ENCODE results near the gene DLG5.

DLG5 gene

DNA sequence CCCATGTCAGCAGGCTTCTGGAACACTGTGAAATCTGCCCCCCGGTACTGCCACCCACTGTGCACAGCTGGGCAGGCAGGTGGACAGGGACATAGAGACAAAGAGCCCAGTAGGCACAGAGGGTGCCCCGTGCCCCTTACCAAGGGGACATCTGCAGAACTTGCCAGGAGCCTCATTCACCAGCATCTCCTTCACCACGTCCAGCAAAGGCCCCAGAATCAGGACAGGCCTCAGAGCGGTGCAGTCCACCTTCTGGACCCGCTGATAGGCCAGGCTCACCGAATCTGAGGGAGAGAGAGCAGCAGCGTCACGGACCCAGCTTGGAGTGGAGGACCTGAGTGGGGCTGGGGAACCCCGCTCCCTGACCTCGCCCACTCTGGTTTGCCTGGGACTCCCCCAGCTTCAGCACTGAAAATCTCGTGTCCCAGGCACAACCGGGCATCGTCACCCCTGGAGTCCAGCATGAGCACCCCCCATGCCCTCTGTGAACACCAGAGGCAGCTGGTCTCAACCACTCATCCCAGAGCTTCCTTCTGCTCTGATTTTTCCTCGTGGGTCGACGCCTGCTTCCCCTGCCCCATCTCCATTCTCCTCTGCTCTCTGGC lies 130.1 kb downstream of the DLG5 start:
- peaks cover 2% of the 10 kb centered on the region; the same call in 1 of the 2 replicates for H4K20me1 ChIP-seq (ENCODE audit: insufficient read depth, low read length)
- no peaks in the 10 kb centered on the region for H3K4me1 ChIP-seq (ENCODE audit: insufficient read depth, low read length)
- no peak overlapping the region for H3K4me3 ChIP-seq (ENCODE audit: low read depth in 1 of 2, low read length in 2 of 2)
- no peak overlapping the region for H3K27ac ChIP-seq (ENCODE audit: low read length)
- H3K79me2 ChIP-seq (ENCODE audit: insufficient read depth, low read length) = no peaks in the 10 kb centered on the region
- DNase-seq (no peak), ATAC-seq (ENCODE audit: insufficient read depth, low read depth) (no peak)
- H3K4me2 ChIP-seq (ENCODE audit: insufficient read depth, low read length) = no peak overlapping the region
- TF ChIP-seq, protein P1, sequence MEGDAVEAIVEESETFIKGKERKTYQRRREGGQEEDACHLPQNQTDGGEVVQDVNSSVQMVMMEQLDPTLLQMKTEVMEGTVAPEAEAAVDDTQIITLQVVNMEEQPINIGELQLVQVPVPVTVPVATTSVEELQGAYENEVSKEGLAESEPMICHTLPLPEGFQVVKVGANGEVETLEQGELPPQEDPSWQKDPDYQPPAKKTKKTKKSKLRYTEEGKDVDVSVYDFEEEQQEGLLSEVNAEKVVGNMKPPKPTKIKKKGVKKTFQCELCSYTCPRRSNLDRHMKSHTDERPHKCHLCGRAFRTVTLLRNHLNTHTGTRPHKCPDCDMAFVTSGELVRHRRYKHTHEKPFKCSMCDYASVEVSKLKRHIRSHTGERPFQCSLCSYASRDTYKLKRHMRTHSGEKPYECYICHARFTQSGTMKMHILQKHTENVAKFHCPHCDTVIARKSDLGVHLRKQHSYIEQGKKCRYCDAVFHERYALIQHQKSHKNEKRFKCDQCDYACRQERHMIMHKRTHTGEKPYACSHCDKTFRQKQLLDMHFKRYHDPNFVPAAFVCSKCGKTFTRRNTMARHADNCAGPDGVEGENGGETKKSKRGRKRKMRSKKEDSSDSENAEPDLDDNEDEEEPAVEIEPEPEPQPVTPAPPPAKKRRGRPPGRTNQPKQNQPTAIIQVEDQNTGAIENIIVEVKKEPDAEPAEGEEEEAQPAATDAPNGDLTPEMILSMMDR (IDR thresholded peaks at IDR 0.05; ENCODE audit: borderline replicate concordance, extremely low read depth, low read length, poor library complexity, severe bottlenecking) = no peak
- TF ChIP-seq EZH2 (IDR thresholded peaks at IDR 0.05; ENCODE audit: borderline replicate concordance, low read depth, low read length, severe bottlenecking) = no peak
- H3K9ac ChIP-seq (ENCODE audit: low read depth, low read length) = no peak overlapping the region
- peaks cover 80% of the 10 kb centered on the region for H3K36me3 ChIP-seq (ENCODE audit: insufficient read depth, low read length)
- no peaks in the 10 kb centered on the region for H3K9me3 ChIP-seq (ENCODE audit: insufficient read depth, low read length, severe bottlenecking)
- no peaks in the 10 kb centered on the region for H3K27me3 ChIP-seq (ENCODE audit: insufficient read depth, low read length, poor library complexity)
- no peak overlapping the region for H2AFZ ChIP-seq (ENCODE audit: low read depth, low read length)

DNA sequence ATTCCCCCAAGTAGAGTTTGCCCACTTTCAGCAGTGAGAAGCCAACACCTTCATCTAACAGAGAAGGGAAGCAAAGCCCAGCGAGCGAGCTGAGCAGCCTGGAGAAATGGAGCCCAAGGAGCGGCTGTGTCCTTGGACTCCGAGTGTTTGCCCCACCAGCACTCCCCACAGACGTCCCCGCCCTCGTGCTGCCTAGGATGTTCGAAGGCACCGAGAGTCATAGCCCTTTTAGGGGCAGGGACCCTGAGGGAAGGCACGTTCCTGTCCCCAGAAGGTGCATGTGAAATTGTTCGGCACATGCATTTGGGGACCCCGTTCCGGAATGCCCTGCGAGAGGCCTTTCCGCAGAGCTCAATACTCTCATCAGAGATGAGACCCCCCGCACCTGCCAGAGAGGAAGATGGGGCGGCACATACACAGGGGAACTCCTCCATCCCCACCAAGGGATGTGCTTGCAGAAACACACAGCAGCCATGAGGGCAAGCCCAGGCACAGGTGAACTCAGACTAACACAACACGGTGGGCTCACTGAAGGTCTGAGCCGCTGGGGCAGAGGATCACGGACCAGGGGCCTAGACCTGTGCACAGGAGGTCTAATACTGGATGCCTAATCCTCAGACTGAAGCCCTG lies 131.0 kb downstream of the DLG5 start:
- H3K27me3 ChIP-seq (ENCODE audit: insufficient read depth, low read length, poor library complexity) = no peaks in the 10 kb centered on the region
- no peak overlapping the region for H3K4me3 ChIP-seq (ENCODE audit: low read depth in 1 of 2, low read length in 2 of 2)
- no peak overlapping the region for H3K9ac ChIP-seq (ENCODE audit: low read depth, low read length)
- peaks cover 76% of the 10 kb centered on the region for H3K36me3 ChIP-seq (ENCODE audit: insufficient read depth, low read length)
- H3K9me3 ChIP-seq (ENCODE audit: insufficient read depth, low read length, severe bottlenecking) = no peaks in the 10 kb centered on the region
- H3K4me1 ChIP-seq (ENCODE audit: insufficient read depth, low read length) = no peaks in the 10 kb centered on the region
- TF ChIP-seq, protein P1 (IDR thresholded peaks at IDR 0.05; ENCODE audit: borderline replicate concordance, extremely low read depth, low read length, poor library complexity, severe bottlenecking) = no peak
- TF ChIP-seq EZH2 (IDR thresholded peaks at IDR 0.05; ENCODE audit: borderline replicate concordance, low read depth, low read length, severe bottlenecking) = no peak
- no peak overlapping the region for H3K4me2 ChIP-seq (ENCODE audit: insufficient read depth, low read length)
- H4K20me1 ChIP-seq (ENCODE audit: insufficient read depth, low read length) = peaks cover 2% of the 10 kb centered on the region; the same call in 1 of the 2 replicates
- no peak overlapping the region for H3K27ac ChIP-seq (ENCODE audit: low read length)
- no peak for DNase-seq
- no peak for ATAC-seq (ENCODE audit: insufficient read depth, low read depth)
- no peak overlapping the region for H2AFZ ChIP-seq (ENCODE audit: low read depth, low read length)
- no peaks in the 10 kb centered on the region for H3K79me2 ChIP-seq (ENCODE audit: insufficient read depth, low read length)

DNA sequence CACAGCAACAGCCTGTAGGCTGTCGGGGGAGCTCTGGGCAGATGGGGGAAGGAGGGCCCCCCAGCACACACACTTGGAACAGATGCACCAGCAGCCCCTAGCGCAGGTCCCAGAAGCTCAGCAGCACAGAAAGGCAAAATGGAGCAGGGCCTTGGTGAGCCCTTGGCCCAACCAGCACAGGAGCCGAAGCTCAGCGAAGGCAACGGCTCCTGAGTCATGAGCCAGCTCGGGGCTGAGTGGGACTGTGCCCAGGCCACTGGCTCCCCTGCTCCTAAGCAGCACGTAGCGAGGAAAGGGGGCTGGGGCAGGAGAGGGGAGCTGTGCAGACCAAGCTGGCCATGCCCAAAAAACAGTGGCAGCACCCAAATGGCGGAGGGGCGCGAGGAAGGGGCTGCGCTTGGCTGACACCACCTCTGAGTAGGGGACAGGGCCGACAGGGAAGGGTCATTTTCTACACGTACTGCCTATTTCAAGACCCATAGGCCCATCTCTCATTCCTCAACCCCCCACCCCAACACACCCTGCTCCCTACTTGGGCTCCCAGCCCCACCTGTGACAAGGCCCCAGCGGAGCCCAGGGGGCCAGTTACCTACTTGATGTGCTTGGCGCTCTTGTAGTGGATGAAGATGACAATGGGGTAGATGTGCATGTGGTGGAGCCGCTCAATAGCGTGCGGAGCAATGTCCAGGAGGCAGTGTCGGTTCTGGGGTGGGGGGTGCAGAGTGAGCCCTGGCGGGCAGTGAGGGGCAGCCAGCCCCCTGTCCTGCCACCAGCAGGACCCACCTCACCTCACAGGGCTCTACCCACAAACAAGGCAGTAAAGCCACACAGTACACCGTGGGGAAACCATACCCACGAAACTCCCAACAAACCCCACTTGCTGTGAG lies 132.1 kb downstream of the DLG5 start:
- H3K9ac ChIP-seq (ENCODE audit: low read depth, low read length) = no peak overlapping the region
- no peak overlapping the region for H3K4me2 ChIP-seq (ENCODE audit: insufficient read depth, low read length)
- H3K27ac ChIP-seq (ENCODE audit: low read length) = no peak overlapping the region
- H3K4me1 ChIP-seq (ENCODE audit: insufficient read depth, low read length) = no peaks in the 10 kb centered on the region
- DNase-seq = no peak
- H3K27me3 ChIP-seq (ENCODE audit: insufficient read depth, low read length, poor library complexity) = no peaks in the 10 kb centered on the region
- no peaks in the 10 kb centered on the region for H3K79me2 ChIP-seq (ENCODE audit: insufficient read depth, low read length)
- peaks cover 2% of the 10 kb centered on the region; the same call in 1 of the 2 replicates for H4K20me1 ChIP-seq (ENCODE audit: insufficient read depth, low read length)
- no peak for ATAC-seq (ENCODE audit: insufficient read depth, low read depth)
- no peaks in the 10 kb centered on the region for H3K9me3 ChIP-seq (ENCODE audit: insufficient read depth, low read length, severe bottlenecking)
- H3K4me3 ChIP-seq (ENCODE audit: low read depth in 1 of 2, low read length in 2 of 2) = no peak overlapping the region
- TF ChIP-seq, protein P1 (IDR thresholded peaks at IDR 0.05; ENCODE audit: borderline replicate concordance, extremely low read depth, low read length, poor library complexity, severe bottlenecking) = no peak
- no peak for TF ChIP-seq EZH2 (IDR thresholded peaks at IDR 0.05; ENCODE audit: borderline replicate concordance, low read depth, low read length, severe bottlenecking)
- H2AFZ ChIP-seq (ENCODE audit: low read depth, low read length) = no peak overlapping the region
- H3K36me3 ChIP-seq (ENCODE audit: insufficient read depth, low read length) = peaks cover 74% of the 10 kb centered on the region
